ENCODE results near the gene TEFM.
A peak's percentile ranks its signal among the peaks of the same experiment; 100 is the strongest.
"Not testable (repeated sequence)": the region's sequence is repeated elsewhere in the genome, so short reads cannot be mapped to it uniquely, and the experiment has no call there.

Gene TEFM

GRCh38 chr17:30906101-30906911 is at the start of gene TEFM:
Gene TEFM, minus strand, starts transcription at chr17:30906238. Its CDS starts 40 bp downstream, at chr17:30906198.
- DNase-seq: peak; percentile 88

- DNase-seq: peak; percentile 37
Observed at GRCh38 chr17:30954046-30954830, 48.2 kb upstream of the TEFM start.

GRCh38 chr17:30952638-30953393 is 46.8 kb upstream of the TEFM start:
- DNase-seq: no peak

DNA sequence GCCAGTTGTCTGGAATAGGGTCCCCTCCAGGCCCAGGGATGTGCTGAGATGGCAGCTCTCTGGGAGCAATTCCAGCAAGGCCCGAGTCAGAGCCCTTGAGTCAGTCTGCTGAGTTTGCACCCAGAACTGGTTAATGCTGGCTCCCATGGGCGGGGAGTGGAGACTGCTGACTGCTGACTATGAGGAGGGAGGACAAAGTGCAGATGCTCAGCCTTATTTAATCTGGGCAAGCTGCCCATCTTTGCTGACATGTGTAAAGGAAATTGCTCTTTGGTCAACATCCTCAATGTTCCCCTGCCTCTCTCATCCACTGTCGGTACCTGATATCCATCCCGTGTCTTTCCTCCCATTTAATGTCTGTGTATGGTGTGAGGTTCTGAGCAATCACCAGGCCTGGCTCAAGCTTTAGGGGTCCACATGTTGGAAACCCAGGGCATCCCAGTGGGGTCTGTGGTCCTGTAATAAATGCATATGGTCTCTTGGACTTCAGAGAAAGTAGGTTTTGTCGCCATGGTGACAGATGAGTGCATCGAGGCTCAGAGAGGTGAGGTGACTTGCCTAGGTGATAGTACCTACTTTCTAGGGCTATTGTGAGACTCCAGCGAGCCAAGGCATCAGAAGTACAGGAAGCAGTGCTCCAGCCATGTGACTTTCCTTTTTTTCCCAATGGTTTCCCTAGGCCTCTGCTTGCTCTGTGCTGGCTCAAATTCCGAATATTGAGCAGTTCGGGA is 44.8 kb upstream of the TEFM start:
- DNase-seq: peak; percentile 49

GRCh38 chr17:30950189-30950588 is 44.2 kb upstream of the TEFM start:
- no peak for DNase-seq

DNA sequence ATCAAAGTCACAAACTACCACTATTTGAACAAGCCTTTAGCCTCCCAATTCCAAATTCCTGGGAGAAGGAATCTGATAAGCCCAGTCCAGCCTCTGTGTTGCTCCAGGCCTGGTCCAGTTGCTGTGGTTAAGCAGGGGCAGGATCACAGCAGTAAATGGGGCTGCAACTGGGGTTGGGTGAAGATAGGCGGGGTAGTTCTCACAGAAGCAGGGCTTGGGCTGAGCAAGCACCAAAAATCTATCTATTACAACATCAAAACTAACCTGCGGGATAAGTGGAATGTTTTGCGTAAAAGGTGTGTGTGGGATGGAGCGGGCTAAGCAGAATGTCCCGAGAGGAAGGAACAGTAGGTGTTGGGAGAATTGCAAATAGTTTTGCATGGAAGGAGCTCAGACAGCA is 41.8 kb upstream of the TEFM start:
- no peak for DNase-seq

GRCh38 chr17:30942308-30943079 is 36.5 kb upstream of the TEFM start:
- DNase-seq: no peak

DNA sequence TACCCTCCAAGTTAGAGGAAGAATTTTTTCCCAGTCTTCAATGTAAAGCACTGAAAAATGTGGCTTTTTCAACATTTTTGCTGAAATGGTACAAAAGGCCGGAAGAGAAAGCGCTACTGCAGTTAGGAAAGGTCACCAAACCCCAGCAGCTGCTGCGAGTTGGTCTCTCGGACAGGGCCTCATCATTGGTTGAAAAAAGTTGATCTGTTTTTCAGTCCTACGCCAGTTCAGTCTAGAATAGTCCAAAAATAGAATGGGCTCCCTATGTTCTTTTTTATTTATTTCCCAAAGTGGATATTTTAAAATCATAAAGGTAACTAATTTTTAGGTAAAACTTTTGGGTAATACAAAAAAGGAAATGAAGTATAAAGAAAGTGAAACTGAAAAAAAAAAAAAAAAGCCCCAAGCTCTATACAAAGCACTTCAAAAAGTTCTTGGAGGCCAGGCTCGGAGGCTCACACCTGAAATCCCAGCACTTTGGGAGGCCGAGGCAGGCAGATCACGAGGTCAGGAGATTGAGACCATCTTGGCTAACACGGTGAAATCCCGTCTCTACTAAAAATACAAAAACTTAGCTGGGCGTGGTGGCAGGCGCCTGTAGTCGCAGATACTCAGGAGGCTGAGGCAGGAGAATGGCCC is 33.1 kb upstream of the TEFM start:
- no peak for DNase-seq

DNA sequence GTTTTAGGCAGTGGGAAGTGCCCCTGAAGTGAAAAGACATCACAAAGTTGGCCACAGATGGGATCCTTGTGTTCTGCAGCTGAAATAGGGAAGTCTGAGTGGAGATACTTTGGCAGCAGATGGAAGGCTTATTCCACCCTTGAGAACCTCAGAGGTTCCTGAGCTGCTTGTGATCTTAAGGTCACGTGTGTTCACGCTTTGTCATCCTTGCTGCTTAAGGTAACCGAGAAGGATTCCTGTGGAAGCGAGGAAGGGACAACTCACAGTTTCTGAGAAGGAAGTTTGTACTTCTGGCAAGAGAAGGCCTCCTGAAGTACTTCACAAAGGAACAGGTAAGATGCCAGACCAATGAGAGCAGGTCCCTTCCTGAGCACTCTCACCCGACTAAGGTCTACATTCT is 27.9 kb upstream of the TEFM start:
- DNase-seq: no peak

DNA sequence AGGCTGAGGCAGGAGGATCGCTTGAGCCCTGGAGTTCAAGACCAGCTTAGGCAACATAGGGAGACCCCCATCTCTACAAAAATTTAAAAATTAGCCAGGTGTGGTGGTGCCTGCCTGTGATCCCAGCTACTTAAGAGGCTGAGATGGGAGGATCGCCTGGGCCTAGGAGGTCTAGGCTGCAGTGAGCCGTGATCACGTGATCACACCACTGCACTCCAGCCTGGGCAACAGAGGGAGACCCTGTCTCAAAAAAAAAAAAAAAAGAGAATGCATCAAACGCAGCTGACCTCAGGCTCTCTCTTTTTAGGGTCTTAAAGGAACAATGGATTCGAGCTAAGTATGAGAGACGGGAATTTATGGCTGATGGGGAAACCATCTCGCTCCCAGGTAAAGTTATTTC is 25.5 kb upstream of the TEFM start:
- not testable (repeated sequence) for DNase-seq

DNA sequence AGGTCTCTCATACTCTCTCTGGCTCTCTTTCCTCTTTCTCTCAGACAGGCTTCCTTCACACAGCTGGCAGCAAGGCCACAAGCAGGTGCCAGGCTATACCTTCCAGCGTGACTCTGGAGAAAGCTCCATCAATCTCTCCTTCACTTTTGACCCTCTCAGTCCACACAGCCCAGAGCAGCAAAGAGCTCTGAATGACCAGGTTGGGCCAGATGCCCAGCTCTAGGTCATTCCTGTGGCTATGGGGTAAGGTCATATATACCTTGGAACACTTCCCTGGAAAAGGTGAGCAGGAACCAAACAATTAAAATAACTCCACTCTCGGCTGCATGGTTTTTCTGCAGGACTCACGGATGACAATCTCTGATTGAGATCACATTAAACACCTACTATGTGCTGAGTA is 24.5 kb upstream of the TEFM start:
- no peak for DNase-seq

- not testable (repeated sequence) for DNase-seq
Observed at GRCh38 chr17:30929861-30930260, 23.8 kb upstream of the TEFM start.

- DNase-seq: no peak
Observed at GRCh38 chr17:30929081-30929633, 23.1 kb upstream of the TEFM start.

DNA sequence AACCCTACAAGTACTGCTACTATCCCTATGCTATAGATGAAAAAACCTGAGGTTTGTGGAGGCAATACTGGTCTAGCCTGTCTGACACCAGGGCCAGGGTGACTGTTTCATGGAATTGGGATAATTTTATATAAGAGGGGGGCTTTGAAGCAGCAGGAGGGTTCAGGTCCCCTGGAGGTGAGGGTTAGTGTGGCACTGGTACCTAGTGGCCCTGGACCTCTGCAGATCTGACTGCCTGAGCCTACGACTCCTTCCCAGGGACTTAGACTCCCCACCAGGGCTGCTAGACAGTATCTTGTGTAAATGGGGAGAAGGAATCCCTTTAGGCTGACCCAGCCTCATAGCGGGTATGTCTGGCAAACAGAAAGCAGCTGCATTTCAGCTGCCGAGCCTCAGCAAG is 22.5 kb upstream of the TEFM start:
- DNase-seq: no peak

GRCh38 chr17:30927756-30928155 is 21.7 kb upstream of the TEFM start:
- DNase-seq: no peak

DNA sequence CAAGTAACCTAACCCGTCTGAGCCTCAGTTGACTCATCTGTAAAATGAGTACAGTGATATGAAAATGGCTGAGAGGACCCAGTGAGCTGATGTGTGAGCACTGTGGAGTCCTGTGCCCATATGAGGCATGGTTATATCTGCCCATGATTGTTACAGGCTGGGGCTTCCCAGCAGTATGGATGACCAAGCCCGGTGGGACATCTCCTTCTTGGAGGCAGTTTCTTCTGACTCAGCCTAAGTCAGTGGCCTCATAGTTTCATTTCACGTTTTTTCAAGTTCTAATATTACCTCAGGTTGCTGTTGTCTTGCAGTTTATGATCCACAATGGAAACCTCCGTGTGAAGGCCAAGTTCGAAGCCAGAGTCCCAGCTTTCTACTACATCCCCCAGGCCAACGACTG is 20.5 kb upstream of the TEFM start:
- DNase-seq: no peak

DNA sequence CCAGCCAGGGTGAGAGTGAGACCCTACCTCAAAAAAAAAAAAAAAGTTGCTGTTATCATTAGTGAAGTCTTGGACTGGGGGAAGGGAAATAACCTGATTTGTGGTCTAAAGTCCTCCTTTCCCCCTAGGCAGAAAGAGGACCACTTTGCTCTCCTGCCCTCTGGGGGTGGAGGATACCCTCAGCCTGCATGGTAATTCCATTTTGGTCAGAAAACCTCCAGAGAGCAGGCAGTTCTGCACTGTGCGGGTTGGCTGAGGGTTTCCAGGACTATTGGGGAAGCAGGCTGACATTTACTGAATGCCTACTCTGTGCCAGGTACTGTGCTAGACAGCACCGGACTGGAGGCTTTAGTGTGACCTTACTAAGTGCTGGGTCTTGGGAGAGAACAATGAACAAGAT is 18.3 kb upstream of the TEFM start:
- DNase-seq: no peak

DNA sequence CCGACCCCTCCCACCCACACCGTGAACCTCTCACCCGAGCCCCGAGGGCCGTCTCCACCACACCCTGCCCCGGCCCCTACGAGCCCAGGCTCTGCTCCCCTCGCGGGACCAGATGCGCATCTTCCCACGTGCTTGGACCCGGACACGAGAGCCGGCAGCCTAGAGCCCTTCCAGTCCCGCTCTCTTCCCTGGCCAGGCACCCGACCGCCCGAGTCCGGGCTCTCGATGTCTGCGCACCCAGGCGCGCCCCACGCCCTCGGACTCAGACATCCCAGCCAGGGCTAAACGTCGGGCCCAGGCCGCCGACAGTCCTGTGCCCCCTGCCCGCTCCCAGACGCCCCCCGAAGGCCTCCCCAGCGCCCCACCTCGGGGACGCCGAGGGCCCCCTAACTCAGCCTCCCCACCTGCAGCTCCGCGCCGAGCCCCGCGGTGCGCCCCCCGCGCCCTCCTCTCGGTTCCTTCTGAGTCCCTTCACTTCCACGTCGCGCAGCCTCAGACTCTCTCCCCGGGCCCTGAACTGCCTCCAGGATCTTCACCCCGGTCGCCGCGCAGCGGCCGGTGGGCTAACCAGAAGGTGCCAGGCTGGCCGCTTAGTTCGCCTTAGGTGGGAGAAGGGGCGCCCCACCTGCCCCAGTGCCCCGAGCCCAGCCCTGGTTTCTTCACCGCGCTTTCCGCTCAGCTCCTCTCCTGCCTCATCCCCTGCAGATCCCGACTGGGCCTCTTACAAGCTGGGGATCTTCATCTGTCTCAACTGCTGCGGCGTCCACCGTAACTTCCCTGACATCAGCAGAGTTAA is 16.4 kb upstream of the TEFM start:
- DNase-seq: no peak

DNA sequence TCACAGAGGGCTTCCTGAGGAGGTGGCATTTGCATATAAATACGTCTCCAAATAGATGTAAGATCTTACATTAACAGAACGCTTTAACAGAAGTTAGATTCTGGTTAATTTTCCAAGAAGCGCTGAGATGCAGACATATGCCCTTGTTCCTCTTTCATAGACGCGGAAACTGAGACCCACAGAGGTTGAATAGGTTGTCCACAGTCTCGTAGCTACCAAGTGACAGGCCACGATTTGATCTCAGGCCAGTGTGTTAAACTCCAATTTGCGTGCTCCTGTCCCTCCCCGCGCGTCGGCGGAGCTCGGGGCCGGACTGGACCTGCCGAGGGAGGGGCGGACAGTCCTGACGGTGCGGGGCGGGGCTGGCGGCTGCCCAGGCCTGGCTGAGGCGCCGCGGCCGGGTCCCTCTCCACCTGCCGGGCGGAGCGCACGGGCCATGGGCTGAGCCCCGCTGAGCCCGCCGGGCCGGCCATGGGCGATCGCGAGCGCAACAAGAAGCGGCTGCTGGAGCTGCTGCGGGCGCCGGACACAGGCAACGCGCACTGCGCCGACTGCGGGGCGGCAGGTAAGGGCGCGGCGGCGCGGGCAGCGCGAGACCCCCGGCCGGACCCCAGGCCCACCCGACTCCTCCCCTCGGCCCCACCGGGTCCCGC is 15.6 kb upstream of the TEFM start, which contains the start of gene ADAP2:
ADAP2 (plus strand) TSS at position 402 of the 653 bp plus-strand sequence; CDS start at position 472, 70 bp downstream.
- peak; percentile 14 for DNase-seq
